Caco-2 (cell line): ENCODE results near the gene CNTD1. TPM values are rescaled to one million over a fixed set of nuclear protein-coding genes. Genes with fewer than 3 reads are reported as not detected.
"Not testable (repeated sequence)": the region's sequence is repeated elsewhere in the genome, so short reads cannot be mapped to it uniquely, and the experiment has no call there.

Source experiments
- BruUV-seq: library from RNA; stranded (reverse); fragments of 400-500 nt; replicated peaks from 2 replicates; lab custom pipeline; 2021; lab: Mats Ljungman, UMichigan
- CTCF ChIA-PET: fragments of 300-600 bp; sonication (Branson Sonifier 250); formaldehyde crosslinking; loops from one replicate; lab custom pipeline; 2022; ENCODE audit warnings: antibody characterized with exemption; lab: Charles Lee
- POLR2A ChIA-PET: fragments of 300-600 bp; sonication (Branson Sonifier 250); formaldehyde crosslinking; loops from one replicate; lab custom pipeline; 2022; ENCODE audit warnings: antibody characterized with exemption; lab: Charles Lee
- DNase-seq, 2 experiments: peaks; one replicate each; pipeline versions ENCODE4 v3.0.0 to v3.0.0-alpha.2; 2020 to 2022
- H3K27me3 ChIP-seq: replicated peaks from 2 replicates; pipeline ENCODE4 v1.6.0; 2011; ENCODE audit warnings: low read length; ENCODE audit not compliant: control insufficient read depth, insufficient read depth
- H3K36me3 ChIP-seq: 2 replicates; pipeline ENCODE4 v1.5.1; 2011; ENCODE audit warnings: low read length; ENCODE audit not compliant: control insufficient read depth, insufficient read depth
- H3K4me1 ChIP-seq: fragments of 250-450 bp; sonication (Bioruptor Pico); 2 replicates; pipeline ENCODE4 v1.5.1; 2020; ENCODE audit warnings: mild to moderate bottlenecking
- H3K4me3 ChIP-seq: 2 replicates; pipeline ENCODE4 v1.5.1; 2011; ENCODE audit warnings: low read depth, mild to moderate bottlenecking, control low read depth, low read length
- H3K9me3 ChIP-seq: fragments of 250-450 bp; sonication (Bioruptor Pico); 2 replicates; pipeline ENCODE4 v1.5.1; 2020; ENCODE audit warnings: mild to moderate bottlenecking, moderate library complexity
- H3K27ac Mint-ChIP-seq: one replicate; pipeline ENCODE4 v1.8.0; 2022; ENCODE audit warnings: mixed read lengths; ENCODE audit not compliant: unreplicated experiment
- H3K27me3 Mint-ChIP-seq: one replicate; pipeline ENCODE4 v1.8.0; 2022; ENCODE audit warnings: mixed read lengths; ENCODE audit not compliant: insufficient read depth, unreplicated experiment
- H3K36me3 Mint-ChIP-seq: one replicate; pipeline ENCODE4 v1.8.0; 2022; ENCODE audit warnings: mild to moderate bottlenecking, mixed read lengths; ENCODE audit not compliant: insufficient read depth, unreplicated experiment
- H3K4me1 Mint-ChIP-seq: one replicate; pipeline ENCODE4 v1.8.0; 2022; ENCODE audit warnings: low read depth, mixed read lengths; ENCODE audit not compliant: unreplicated experiment
- H3K4me3 Mint-ChIP-seq: one replicate; pipeline ENCODE4 v1.8.0; 2022; ENCODE audit warnings: mild to moderate bottlenecking, moderate library complexity, mixed read lengths; ENCODE audit not compliant: unreplicated experiment
- H3K9me3 Mint-ChIP-seq: one replicate; pipeline ENCODE4 v1.8.0; 2022; ENCODE audit warnings: mixed read lengths; ENCODE audit not compliant: unreplicated experiment
- CTCF ChIP-seq, 2 experiments: fragments of 200-600 bp in 1 of 2; IDR thresholded peaks; 1 replicate in 1 of 2; 2 replicates in 1 of 2; pipeline versions ENCODE4 v1.5.1 to v1.8.0; 2011 to 2022; ENCODE audit warnings: antibody characterized with exemption in 1 of 2, control low read depth in 1 of 2, inconsistent platforms in 1 of 2, low read depth in 1 of 2, low read length in 1 of 2, mild to moderate bottlenecking in 1 of 2, moderate library complexity in 1 of 2; ENCODE audit not compliant: insufficient read depth in 1 of 2, severe bottlenecking in 1 of 2, unreplicated experiment in 1 of 2
- intact Hi-C: fragments of 100-400 bp; cut with micrococcal nuclease; formaldehyde crosslinking; loops from one replicate; pipeline ENCODE4 v1.10.0; 2022; ENCODE audit not compliant: unreplicated experiment
- total RNA-seq: library from RNA; stranded (reverse); gene quantifications from 2 replicates; pipeline ENCODE4 v1.2.3, GENCODE V29; 2022

The CNTD1 gene
- total RNA-seq, 1 experiment from 2014 or later, result 1.7 TPM

GRCh38 chr17:42761638-42762037 is 37.0 kb upstream of the CNTD1 start:
- Mint-ChIP-seq H3K27ac (peak overlapping the region; percentile 56), H3K4me3 (peak overlapping the region; percentile 65), H3K9me3 (no peaks in the 10 kb centered on the region), H3K4me1 (peaks cover 20% of the 10 kb centered on the region), H3K36me3 (peaks cover 6% of the 10 kb centered on the region), H3K27me3 (no peaks in the 10 kb centered on the region)
- no peaks in the 10 kb centered on the region for H3K9me3 ChIP-seq
- no peaks in the 10 kb centered on the region for H3K27me3 ChIP-seq
- no peaks in the 10 kb centered on the region for H3K36me3 ChIP-seq
- ChIA-PET CTCF (interaction anchor here (0.5 to 0.8 kb wide), 5 partner anchors 12 to 930 kb away, joined by 3 to 4 read pairs (median 3); partner anchors contain the start of genes BECN1 and VPS25), POLR2A (no interaction called here)
- BruUV-seq, result no TSS peak
- no peak for DNase-seq
- H3K4me1 ChIP-seq, result peaks cover 28% of the 10 kb centered on the region
- intact Hi-C loops, result loop anchor here (5.0 kb wide), 2 partner anchors 84 to 184 kb away; partner anchors contain the start of genes PLEKHH3 and PSMC3IP
- H3K4me3 ChIP-seq, result peak overlapping the region; percentile 68
- no peak for TF ChIP-seq CTCF (IDR thresholded peaks at IDR 0.05; ENCODE audit: insufficient read depth in 1 of 2, low read depth in 1 of 2, low read length in 1 of 2, severe bottlenecking in 1 of 2, unreplicated experiment in 1 of 2)

GRCh38 chr17:42766124-42766523 is 32.5 kb upstream of the CNTD1 start:
- TF ChIP-seq CTCF (IDR thresholded peaks at IDR 0.05; ENCODE audit: insufficient read depth in 1 of 2, low read depth in 1 of 2, low read length in 1 of 2, severe bottlenecking in 1 of 2, unreplicated experiment in 1 of 2), result no peak
- Mint-ChIP-seq H3K4me1 (peaks cover 13% of the 10 kb centered on the region), H3K27ac (no peak overlapping the region), H3K9me3 (no peaks in the 10 kb centered on the region), H3K27me3 (no peaks in the 10 kb centered on the region), H3K36me3 (peaks cover 6% of the 10 kb centered on the region), H3K4me3 (no peak overlapping the region)
- H3K27me3 ChIP-seq, result no peaks in the 10 kb centered on the region
- BruUV-seq, result no TSS peak
- no peaks in the 10 kb centered on the region for H3K36me3 ChIP-seq
- intact Hi-C loops, result no loop called here
- ChIA-PET POLR2A (interaction anchor here (0.6 kb wide), 1 partner anchor 40 kb away, joined by 15 read pairs; no protein-coding TSS in a partner anchor), CTCF (interaction anchor here (0.6 kb wide), 1 partner anchor 109 kb away, joined by 3 read pairs; no protein-coding TSS in a partner anchor)
- H3K4me1 ChIP-seq, result peaks cover 15% of the 10 kb centered on the region
- H3K9me3 ChIP-seq, result no peaks in the 10 kb centered on the region
- H3K4me3 ChIP-seq, result no peak overlapping the region
- DNase-seq, result peak in 1 of 2 experiments; percentile 23

- no peaks in the 10 kb centered on the region for H3K36me3 ChIP-seq
- H3K4me3 Mint-ChIP-seq, result no peak overlapping the region
- no peaks in the 10 kb centered on the region for H3K27me3 Mint-ChIP-seq
- no peaks in the 10 kb centered on the region for H3K9me3 ChIP-seq
- peaks cover 7% of the 10 kb centered on the region for H3K4me1 ChIP-seq
- CTCF ChIA-PET, result no interaction called here
- BruUV-seq, result no TSS peak
- H3K4me3 ChIP-seq, result no peak overlapping the region
- no peak for DNase-seq
- peaks cover 9% of the 10 kb centered on the region for H3K36me3 Mint-ChIP-seq
- H3K27me3 ChIP-seq, result no peaks in the 10 kb centered on the region
- no peak for TF ChIP-seq CTCF (IDR thresholded peaks at IDR 0.05; ENCODE audit: insufficient read depth in 1 of 2, low read depth in 1 of 2, low read length in 1 of 2, severe bottlenecking in 1 of 2, unreplicated experiment in 1 of 2)
- no peaks in the 10 kb centered on the region for H3K9me3 Mint-ChIP-seq
- intact Hi-C loops, result no loop called here
- peaks cover 13% of the 10 kb centered on the region for H3K4me1 Mint-ChIP-seq
- no peak overlapping the region for H3K27ac Mint-ChIP-seq
- POLR2A ChIA-PET, result no interaction called here
These were observed 31.1 kb upstream of the CNTD1 start for GRCh38 chr17:42767512-42767911.

- H3K27me3 ChIP-seq, POLR2A ChIA-PET: not testable (repeated sequence)
- CTCF ChIA-PET, result interaction anchor here (0.6 kb wide), 1 partner anchor 135 kb away, joined by 3 read pairs; no protein-coding TSS in a partner anchor
These were observed 30.7 kb upstream of the CNTD1 start for GRCh38 chr17:42768006-42768405.

GRCh38 chr17:42769964-42770363 is 28.7 kb upstream of the CNTD1 start:
- H3K27me3 ChIP-seq, H3K4me1 Mint-ChIP-seq, CTCF ChIA-PET, H3K4me1 ChIP-seq, H3K4me3 ChIP-seq, H3K27ac Mint-ChIP-seq, H3K9me3 ChIP-seq, H3K9me3 Mint-ChIP-seq, H3K27me3 Mint-ChIP-seq, BruUV-seq, DNase-seq, intact Hi-C loops, H3K4me3 Mint-ChIP-seq, POLR2A ChIA-PET, H3K36me3 ChIP-seq: not testable (repeated sequence)
- peaks cover 16% of the 10 kb centered on the region for H3K36me3 Mint-ChIP-seq

More at GRCh38 chr17:42768006-42768405, 30.7 kb upstream of the CNTD1 start:
- H3K9me3 Mint-ChIP-seq, intact Hi-C loops, H3K27ac Mint-ChIP-seq, H3K9me3 ChIP-seq, H3K4me3 ChIP-seq, BruUV-seq, H3K36me3 Mint-ChIP-seq, H3K4me3 Mint-ChIP-seq, H3K27me3 Mint-ChIP-seq, DNase-seq, H3K4me1 ChIP-seq, H3K36me3 ChIP-seq: not testable (repeated sequence)
- peaks cover 13% of the 10 kb centered on the region for H3K4me1 Mint-ChIP-seq
